Measurements from ENCODE around the gene PELI1. TPM values are rescaled to one million over a fixed set of nuclear protein-coding genes. Genes with fewer than 3 reads are reported as not detected.

Gene PELI1
- total RNA-seq, 1 donor from 2014 or later, result 25.7 TPM

DNA sequence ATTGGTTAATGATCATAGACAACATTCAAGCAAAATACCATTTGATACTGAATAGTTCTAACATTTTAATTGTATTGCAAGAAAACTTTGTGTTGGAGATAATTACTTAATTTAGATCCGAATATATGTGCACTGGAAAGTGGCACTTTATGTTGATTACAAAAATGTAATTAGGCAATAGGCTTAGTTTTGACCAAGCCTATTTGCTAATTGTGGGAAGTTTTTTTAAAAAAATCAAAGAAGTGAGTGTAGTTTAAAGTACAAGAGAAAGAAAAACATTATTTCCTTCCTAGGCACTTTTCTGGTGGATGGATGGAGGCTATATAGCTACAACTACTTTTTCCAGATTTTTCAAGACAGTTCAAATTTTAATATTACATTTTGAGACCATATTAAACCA, 18.3 kb upstream of the PELI1 start:
- DNase-seq (ENCODE audit: extremely low read depth, low read depth, low spot score), result no peak

DNA sequence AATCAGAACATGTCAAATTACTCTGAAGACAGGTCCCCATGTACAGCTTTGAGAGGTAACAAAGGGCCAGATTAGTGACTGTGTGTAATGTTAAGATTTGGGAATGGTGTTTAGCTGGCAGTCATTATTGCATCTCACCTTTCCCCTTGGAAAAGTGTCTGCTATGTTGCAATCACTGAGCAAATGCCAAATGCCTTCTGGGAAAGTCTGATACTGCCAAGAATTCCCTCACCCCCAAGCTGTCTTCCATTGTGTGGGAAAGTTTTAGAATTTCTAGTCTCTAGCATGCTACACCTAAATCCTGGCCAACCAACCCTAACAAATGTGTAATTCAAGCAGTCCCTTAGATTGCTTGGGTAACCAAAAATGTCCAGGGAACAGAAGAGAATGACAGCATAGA, 13.6 kb upstream of the PELI1 start:
- DNase-seq (ENCODE audit: extremely low read depth, low read depth, low spot score), result no peak

DNA sequence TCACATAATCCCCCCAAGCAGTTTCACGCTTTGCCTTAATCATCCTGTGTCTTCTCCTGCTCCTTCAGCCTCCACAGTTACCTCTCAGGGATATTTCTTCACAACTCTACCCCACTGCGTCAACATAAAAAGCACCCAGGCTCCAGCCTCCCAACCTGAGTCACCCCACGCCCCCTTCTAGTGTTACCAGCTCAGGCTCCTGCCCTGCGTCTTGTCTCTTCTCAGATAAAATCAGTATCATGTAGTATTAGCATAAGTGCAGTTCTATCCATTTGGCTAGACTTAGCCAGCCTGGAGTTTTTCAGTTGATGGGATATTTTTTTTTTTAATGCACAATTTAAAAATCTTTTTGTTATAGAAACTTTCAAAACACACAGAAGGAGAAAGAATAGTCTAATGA, 9.6 kb upstream of the PELI1 start:
- no peak for DNase-seq (ENCODE audit: extremely low read depth, low read depth, low spot score)

DNA sequence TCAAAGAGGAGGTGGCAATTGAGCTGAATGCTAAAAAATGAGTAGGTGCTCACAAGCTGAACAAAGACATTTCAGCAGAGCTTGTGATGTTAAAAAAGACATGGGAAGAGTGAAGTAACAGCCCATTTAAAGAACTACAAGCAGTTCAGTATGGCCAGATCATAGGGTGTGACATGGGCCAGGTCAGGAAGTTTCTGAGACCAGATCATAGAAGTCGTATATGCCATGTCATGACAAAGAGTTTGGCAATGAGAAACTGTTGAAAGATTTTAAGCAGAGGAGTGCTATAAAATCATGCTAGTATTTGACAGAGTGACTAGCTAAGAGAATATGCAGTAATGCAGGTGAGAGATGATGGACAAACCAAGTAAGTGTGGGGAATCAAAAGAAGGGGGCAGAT, 7.3 kb upstream of the PELI1 start:
- DNase-seq (ENCODE audit: extremely low read depth, low read depth, low spot score), result no peak

DNA sequence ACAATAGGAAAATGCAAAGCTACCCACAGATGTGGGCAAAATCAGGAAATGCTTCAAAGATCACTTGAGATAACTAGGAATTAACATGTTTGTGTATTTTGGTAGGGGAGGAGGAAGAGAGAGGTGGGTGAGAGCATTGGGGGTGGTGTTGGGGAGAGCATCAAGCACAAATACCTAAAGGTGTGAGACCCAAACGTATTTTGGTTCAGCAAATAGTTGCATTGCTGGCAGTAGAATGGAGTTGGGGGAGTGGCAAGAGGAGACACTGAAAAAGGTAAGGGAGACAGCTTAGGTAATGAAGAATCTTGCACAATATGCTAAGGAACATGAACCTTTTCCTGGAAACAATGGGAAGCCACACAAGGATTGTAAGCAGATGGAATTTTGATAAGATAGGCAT, 1.5 kb upstream of the PELI1 start:
- no peak for DNase-seq (ENCODE audit: extremely low read depth, low read depth, low spot score)

DNA sequence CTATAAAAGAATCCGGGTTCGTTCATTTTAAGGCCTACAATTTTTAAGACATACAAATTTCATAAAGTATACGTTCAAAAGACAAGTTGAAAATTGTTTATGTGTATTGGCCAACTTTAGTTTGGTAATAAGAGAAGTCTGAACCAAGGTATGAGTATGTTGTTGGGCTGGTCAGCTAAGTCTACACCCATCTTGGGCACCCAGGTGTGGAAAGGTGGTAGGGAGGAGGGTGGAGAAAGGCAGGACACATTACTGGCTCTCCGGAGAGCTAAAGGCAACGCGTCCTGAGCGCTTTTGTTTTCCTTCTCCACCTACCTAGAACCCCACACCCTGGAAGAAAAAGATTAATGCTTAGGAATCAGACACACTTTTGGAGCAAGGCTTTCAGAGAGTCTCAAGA, 899 bp upstream of the PELI1 start:
- no peak for DNase-seq (ENCODE audit: extremely low read depth, low read depth, low spot score)

DNA sequence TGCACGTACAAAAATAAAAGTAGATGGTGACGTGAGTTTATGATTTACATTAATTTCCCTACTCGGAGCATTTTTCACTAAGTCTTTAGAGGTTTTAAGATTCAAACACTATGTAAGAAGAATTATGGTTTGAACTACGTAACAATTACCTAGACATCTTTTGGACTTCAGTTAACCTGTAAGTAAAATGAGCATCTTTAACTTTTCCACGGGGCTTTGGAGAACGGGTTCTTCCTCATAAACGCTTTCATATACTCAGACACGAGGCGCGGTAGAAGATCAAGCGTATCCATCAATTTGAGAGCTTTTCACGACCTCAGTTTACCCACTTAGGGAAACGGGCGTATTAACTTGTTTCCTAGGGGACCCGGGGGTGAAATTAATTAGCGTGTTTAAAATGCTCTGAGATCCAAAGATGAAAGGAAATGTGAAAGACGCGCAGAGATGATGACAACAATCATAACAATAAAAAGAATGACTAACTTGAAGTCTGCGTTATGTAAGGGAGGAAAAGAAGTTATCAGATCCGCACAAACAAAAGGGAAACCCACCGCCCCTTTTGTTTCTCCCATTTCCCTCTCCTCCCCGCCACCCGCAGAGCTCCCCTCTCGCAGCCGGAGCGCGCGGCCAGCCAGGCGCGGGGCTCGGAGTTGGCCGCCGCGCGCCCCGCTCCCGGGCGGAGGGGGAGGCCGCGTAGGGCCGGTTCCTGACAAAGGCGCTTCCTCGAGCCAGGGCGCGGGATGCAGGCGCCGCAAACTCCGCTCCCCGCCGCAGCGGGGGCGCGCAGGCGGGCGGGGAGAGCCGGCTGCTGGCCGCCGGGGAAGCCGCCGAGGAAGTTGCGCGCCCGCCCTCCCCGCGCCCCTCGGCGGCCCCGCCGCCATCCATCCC, 807 bp downstream of the PELI1 start:
- DNase-seq (ENCODE audit: extremely low read depth, low read depth, low spot score), result no peak

DNA sequence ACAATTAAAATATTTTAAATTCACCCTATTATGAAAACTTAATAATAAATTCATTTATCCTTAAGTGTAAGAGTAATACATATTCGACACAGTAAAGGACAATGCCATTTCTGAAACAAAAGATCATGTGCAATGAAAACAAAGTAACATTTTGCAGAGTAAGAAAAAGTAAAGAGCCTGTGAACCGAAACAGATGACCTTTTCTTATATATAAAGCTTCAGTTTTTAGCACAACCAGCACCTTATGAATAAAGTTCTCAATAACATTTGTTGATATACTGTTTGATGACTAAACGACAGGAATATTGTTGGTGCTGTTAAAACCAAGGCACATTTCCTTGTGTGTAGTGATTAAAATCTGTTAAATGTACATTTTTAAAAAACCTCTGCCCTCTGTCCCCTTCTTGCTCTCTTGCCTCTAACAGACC, 1.5 kb downstream of the PELI1 start:
- no peak for DNase-seq (ENCODE audit: extremely low read depth, low read depth, low spot score)

DNA sequence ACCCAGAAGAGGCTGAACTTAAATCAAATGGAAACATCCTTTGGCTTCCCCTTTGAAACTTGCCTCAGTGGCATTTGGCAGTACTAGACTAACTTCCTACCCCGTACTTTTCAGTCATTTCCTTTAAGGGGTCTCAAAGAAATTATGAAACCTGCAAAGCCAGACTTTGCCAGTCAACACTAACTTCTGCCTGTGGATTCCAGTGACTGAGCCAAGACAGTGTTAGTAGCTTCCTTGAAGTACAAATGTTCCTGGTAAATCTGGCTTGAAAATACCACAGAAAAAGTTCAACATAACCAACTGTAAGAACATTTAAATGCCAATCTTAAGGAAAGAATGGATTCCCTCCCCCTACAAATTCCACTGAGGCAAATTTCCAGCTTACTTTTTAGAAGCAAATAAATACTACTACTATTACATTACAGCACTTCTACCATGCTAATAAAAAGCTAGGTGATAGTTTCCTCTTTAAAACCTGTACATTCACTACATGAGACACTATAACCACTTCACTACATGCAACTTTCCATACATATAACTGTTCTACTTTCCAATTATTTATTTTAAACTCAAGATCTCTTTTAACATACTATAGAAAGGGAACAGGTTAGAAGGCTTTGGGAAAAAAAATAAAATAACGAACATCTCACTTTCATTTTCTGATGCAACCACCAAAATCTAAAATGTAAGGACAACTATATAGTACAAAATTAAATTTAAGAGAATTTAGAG, 2.4 kb downstream of the PELI1 start:
- no peak for DNase-seq (ENCODE audit: extremely low read depth, low read depth, low spot score)

DNA sequence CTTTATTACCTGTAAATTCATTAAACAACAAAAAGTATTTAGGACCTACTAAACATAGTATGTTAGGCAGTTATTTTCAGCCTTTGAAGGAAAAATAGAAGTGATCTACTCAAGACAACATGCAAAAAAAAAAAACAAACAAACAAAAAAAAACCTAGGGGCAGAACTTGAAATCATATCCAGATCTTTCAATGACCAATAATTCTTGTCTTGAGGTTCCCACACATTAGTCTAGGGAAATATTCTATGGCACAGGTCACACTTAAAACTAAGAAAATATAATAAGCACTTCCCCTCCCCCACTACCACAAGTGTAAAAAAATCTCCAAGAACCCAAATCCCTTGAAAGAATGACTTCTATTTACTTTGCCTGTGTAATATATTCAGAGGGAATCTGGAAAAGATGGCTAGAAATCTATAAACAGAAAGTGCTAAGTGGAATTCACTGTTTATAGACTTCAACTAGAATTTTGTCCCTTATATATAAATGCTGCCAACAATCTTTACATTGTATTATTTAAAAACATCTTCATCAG, 3.5 kb downstream of the PELI1 start:
- no peak for DNase-seq (ENCODE audit: extremely low read depth, low read depth, low spot score)

DNA sequence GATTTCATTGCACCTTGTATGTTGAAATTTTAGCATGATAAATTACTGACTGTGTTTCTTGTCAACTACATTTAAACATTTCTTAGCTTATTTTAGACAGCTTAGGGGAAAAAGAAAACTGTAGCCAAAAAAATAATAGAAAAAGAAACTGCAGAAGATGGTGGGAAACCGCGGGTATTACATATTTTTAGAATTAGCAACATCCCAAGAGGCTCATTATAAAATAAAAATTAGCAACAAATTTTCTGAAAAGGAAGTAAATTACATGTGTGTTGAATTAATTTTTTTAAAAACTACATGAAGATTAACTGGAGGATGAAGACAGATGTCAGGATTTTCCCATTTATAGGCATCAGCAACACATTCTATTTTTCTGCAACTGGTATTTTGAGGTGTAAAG, 4.3 kb downstream of the PELI1 start:
- no peak for DNase-seq (ENCODE audit: extremely low read depth, low read depth, low spot score)

DNA sequence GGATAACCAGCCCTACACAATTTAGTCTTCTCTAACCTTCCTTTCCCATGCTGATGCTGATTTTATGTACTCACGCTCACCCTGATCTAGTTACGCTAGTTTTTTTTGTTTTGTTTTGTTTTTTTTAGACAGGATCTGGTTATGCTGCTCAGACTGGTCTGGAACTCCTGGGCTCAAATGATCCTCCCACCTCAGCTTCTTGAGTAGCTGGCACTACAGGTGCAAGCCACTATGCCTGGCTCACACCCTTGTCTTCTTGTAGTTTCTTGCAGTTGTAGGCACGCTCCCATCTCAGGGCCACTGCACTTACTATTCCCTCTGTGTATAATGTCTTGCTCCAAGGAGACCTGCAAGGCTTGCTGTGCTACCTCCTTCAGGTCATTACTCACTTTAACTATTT, 6.2 kb downstream of the PELI1 start:
- DNase-seq (ENCODE audit: extremely low read depth, low read depth, low spot score), result no peak

DNA sequence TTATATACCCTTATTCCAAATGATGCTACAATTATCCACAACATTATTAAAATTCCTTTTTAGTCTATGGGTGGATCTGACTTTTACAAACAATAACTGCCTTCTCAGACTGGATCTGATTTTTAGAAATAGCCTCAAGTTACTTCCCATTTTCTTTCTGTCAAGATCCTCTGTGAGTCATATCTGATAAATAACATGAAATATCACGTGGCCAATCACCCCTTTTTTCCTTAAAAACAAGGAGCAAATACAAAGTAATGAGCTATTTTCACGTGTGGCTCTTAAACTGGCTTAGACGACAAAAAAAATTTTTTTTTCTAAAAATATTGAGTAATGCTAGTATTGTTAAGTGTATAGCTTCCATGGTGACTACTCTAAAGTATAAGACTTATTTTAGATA, 6.7 kb downstream of the PELI1 start:
- DNase-seq (ENCODE audit: extremely low read depth, low read depth, low spot score), result no peak

DNA sequence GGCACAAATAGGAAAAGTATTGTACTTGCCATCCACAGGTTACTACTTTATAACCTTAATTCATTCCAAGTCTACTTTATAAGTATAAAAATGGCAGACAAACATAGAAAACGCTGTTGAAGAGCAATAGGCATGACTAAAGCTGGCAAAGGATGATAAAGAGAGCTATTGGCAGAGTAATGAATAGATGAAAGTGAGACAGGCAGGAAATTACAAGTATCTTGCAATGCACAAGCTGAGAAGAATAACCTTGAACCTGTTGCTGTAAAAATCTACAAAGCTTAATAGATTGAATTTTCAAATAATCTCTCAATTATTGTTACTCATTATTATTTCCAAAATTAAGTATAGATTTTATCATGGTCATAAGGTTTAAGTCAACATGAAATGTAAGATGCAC, 8.8 kb downstream of the PELI1 start:
- no peak for DNase-seq (ENCODE audit: extremely low read depth, low read depth, low spot score)

DNA sequence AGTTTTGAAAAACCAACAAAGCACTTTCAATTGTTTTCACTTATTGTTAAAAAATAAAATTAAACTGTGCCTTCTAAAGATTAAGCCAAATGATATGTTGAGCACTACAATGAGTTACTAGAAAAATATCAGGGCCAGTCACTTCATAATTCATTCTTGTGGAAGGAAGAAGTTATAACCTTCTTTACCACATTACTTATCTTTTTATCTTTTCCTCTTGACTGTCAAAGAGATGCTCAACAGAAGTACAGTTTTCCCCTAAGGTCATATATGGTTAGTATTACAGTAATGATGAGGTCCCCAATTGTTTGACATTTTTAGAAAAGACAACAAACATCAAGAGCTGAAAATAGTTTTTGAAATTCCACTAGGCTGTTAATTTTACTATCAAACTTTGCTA, 9.4 kb downstream of the PELI1 start:
- no peak for DNase-seq (ENCODE audit: extremely low read depth, low read depth, low spot score)

DNA sequence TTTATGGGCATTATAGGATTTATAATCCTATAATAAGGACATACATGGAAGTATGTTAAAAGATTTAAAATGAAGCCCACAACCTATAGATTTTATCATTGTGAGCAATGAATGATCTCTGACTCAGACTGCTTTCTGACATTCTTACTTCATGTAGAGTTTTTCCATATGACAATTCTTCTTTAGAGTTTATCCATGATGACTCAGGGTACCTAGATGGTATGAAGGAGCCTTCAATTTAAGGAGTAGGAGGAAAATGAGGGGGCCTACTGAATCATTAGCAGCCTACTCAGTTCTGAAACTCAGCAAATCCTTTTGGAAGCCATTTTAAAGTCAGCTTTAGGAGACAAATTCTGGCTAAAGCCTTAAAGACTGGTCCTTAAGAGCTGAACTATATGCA, 10.4 kb downstream of the PELI1 start:
- DNase-seq (ENCODE audit: extremely low read depth, low read depth, low spot score), result no peak

DNA sequence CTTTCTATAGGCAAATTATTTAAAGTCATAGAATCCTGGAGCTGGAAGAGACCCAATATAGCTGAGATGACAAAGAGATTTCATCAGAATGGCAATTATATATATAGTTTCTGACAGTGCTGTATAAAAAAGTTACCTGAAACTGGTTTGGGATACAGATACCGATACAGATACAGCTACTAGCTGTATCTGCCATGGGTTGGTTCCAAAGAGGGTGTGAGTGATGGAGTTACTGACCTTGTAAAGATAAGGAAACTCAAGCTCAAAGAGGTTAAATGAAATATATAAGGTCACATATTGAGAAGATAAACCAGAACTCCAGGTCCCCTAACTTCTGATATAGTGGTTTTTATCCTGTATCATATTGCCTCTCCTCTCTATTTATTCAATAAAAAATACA, 10.9 kb downstream of the PELI1 start:
- DNase-seq (ENCODE audit: extremely low read depth, low read depth, low spot score), result no peak

DNA sequence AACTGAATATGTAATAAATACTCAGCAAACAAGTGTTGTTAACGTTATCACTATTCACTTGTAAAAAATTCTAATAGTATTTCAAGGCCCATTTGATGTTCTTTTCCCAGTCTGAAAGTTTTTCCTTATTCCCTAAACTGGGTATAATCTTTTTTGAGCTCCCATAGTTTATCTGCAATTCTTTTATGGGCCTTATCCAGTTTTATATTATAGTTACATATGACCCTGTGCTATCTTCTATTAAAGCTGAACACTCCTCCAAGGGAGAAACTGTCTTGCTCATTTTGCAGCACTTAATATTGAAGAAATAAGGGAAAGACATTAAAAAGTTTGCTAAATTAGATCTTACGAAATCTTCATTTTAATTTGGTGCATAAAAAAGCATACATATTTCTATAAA, 13.9 kb downstream of the PELI1 start:
- DNase-seq (ENCODE audit: extremely low read depth, low read depth, low spot score), result no peak

DNA sequence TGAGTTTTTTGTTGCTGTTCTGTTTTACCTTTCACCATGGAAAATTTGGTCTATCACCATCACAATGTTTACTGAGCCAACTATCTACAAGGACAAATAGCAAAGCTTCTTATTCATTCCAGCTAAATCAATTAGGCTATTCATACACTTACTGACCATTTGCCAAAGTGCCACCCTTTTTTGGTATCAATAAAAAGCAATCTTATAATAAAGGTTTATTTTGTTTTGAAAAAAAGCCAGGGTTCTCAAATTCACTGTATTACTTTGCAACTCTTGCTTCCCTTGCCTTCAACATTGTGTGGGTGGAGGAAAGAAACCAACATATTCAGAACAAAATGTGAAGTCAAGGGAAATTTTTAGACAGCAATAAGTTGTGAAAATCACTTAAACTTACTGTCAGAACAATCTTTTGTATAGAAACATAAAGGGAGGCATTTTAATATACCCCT, 15.3 kb downstream of the PELI1 start:
- no peak for DNase-seq (ENCODE audit: extremely low read depth, low read depth, low spot score)

DNA sequence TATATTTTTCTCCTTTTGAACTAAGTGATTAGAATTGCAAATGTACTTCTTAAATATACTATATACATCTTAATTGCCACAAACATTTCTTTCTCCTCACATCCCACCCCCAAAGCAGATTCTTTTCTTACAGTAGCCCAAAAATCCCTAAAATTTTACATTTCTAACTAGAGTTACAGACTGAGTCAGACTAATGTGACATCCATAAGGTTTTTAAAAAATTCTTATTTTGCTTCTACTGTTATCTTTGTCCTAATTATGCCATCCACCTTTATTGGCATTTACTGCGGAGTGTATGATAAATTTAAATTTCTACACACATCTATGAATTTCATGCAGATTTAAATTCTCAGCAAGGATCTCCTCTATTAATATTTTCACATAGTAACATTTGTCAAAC, 15.8 kb downstream of the PELI1 start:
- DNase-seq (ENCODE audit: extremely low read depth, low read depth, low spot score), result no peak

DNA sequence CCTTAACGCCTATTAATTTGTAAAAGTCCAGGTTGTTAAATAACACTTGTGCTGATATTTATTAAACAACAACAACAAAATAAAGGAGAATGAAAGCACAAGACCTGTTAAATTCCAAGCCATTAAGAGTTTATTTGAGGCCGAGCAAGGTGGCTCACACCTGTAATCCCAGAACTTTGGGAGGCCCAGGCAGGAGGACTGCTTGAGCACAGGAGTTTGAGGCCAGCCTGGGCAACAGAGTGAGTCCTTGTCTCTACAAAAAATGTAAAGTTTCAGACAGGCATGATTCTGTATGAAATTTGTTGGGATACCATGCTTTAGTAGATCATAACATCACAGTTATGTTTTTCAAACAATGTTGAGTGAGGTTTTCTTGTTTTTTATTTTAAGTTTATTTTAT, 17.1 kb downstream of the PELI1 start:
- DNase-seq (ENCODE audit: extremely low read depth, low read depth, low spot score), result no peak

DNA sequence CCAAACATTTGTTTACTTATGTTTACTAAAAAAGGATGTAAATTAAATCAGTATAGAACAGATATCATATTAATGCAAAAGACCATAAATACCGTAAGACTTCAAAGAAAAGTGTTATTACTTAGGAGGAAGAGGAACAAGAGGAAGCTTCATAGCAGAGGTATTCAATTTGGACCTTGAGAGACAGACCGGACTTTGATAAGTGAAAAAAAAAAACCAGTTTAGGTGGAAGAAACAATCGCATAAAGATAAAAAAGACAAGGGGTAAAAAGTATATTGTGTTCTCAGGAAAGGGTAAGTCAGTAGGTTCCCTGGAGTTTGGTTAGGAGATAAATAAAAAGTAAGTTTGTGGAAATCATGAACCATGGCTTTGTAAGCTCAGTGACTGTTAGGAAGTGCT, 17.6 kb downstream of the PELI1 start:
- DNase-seq (ENCODE audit: extremely low read depth, low read depth, low spot score), result no peak
